Hematopoietic multipotent progenitor cell treated with erythropoietin and hydrocortisone succinate and interleukin-3 and kit ligand, for 17 days (in vitro differentiated cells): ENCODE results near the gene KRT15.
A peak's percentile ranks its signal among the peaks of the same experiment; 100 is the strongest.

ENCODE experiments used
- DNase-seq: peaks from one replicate; pipeline ENCODE4 v3.0.0-alpha.2; 2015; ENCODE audit warnings: low spot score

The KRT15 gene

GRCh38 chr17:41518789-41519449 is at the start of gene KRT15:
KRT15 (minus strand) TSS chr17:41518890; CDS start chr17:41518827, 63 bp downstream.
- DNase-seq, result no peak

- DNase-seq, result no peak
These were observed 48.6 kb upstream of the KRT15 start for GRCh38 chr17:41567317-41567716.

- DNase-seq, result no peak
These were observed 46.6 kb upstream of the KRT15 start for GRCh38 chr17:41565338-41565737.

- no peak for DNase-seq
These were observed 45.0 kb upstream of the KRT15 start for GRCh38 chr17:41563607-41564170.

GRCh38 chr17:41561554-41561953 is 42.9 kb upstream of the KRT15 start:
- no peak for DNase-seq

- no peak for DNase-seq
These were observed 40.9 kb upstream of the KRT15 start for GRCh38 chr17:41559548-41559947.

- DNase-seq, result no peak
These were observed 38.2 kb upstream of the KRT15 start for GRCh38 chr17:41556931-41557330.

- DNase-seq, result no peak
These were observed 37.6 kb upstream of the KRT15 start for GRCh38 chr17:41556306-41556705.

GRCh38 chr17:41555105-41555887 is 36.6 kb upstream of the KRT15 start:
- DNase-seq, result no peak

- no peak for DNase-seq
These were observed 35.4 kb upstream of the KRT15 start for GRCh38 chr17:41553987-41554680.

GRCh38 chr17:41553176-41553575 is 34.5 kb upstream of the KRT15 start:
- DNase-seq, result no peak

- DNase-seq, result no peak
These were observed 33.8 kb upstream of the KRT15 start for GRCh38 chr17:41552455-41552854.

- DNase-seq, result no peak
These were observed 32.7 kb upstream of the KRT15 start for GRCh38 chr17:41551365-41551764.

- peak; percentile 58 for DNase-seq
These were observed 30.9 kb upstream of the KRT15 start for GRCh38 chr17:41549596-41550039.

- peak; percentile 77 for DNase-seq
These were observed 30.3 kb upstream of the KRT15 start for GRCh38 chr17:41548844-41549595.

- DNase-seq, result no peak
These were observed 29.5 kb upstream of the KRT15 start for GRCh38 chr17:41547921-41548843.

GRCh38 chr17:41547378-41547841 is 28.7 kb upstream of the KRT15 start:
- no peak for DNase-seq

GRCh38 chr17:41546819-41547218 is 28.1 kb upstream of the KRT15 start:
- DNase-seq, result no peak

- DNase-seq, result no peak
These were observed 27.2 kb upstream of the KRT15 start for GRCh38 chr17:41545829-41546410.

- DNase-seq, result no peak
These were observed 26.2 kb upstream of the KRT15 start for GRCh38 chr17:41544935-41545334.
